IMR-90 (cell line): Measurements from ENCODE around the gene CDK14. TPM values are rescaled to one million over a fixed set of nuclear protein-coding genes. Genes with fewer than 3 reads are reported as not detected.

Source experiments
- ATAC-seq: fragments of 200-7000 bp; cut with Tn5 transposase; 2 replicates; pipeline ENCODE4 v1.9.1; 2020; ENCODE audit warnings: low read depth, mild to moderate bottlenecking, moderate library complexity
- BruUV-seq: library from RNA; stranded (reverse); fragments of 400-500 nt; replicated peaks from 2 replicates; lab custom pipeline; 2021; lab: Mats Ljungman, UMichigan
- CTCF ChIA-PET: fragments of 300-600 bp; formaldehyde crosslinking; extraction: SDS; loops from one replicate; lab custom pipeline; 2021; ENCODE audit warnings: antibody characterized with exemption; lab: Yijun Ruan, JAX
- POLR2A ChIA-PET: fragments of 300-600 bp; sonication (Branson Sonifier 250); formaldehyde crosslinking; loops from one replicate; lab custom pipeline; 2022; ENCODE audit warnings: antibody characterized with exemption; ENCODE audit not compliant: unreplicated experiment; lab: Charles Lee
- DNase-seq: peaks from one replicate; pipeline ENCODE4 v3.0.0; 2013
- H2AFZ ChIP-seq: replicated peaks from 2 replicates; pipeline ENCODE3; 2013; ENCODE audit warnings: low read length, mild to moderate bottlenecking; ENCODE audit not compliant: poor library complexity
- H2AK5ac ChIP-seq: 2 replicates; pipeline ENCODE4 v1.6.1; 2013; ENCODE audit warnings: low read depth, low read length, inconsistent platforms
- H2AK9ac ChIP-seq: replicated peaks from 2 replicates; pipeline ENCODE3; 2013; ENCODE audit warnings: mild to moderate bottlenecking, low read depth, low read length, moderate library complexity; ENCODE audit not compliant: poor library complexity
- H2BK120ac ChIP-seq: 2 replicates; pipeline ENCODE4 v1.6.1; 2013; ENCODE audit warnings: low read depth, low read length, inconsistent platforms
- H2BK15ac ChIP-seq: 3 replicates; pipeline ENCODE4 v1.6.1; 2013; ENCODE audit warnings: low read depth, low read length, inconsistent platforms
- H2BK20ac ChIP-seq: 2 replicates; pipeline ENCODE4 v1.6.1; 2013; ENCODE audit warnings: low read depth, mild to moderate bottlenecking, inconsistent platforms, low read length, moderate library complexity
- H2BK5ac ChIP-seq: 2 replicates; pipeline ENCODE4 v1.6.1; 2013; ENCODE audit warnings: mild to moderate bottlenecking, low read depth, low read length, inconsistent platforms; ENCODE audit not compliant: poor library complexity, severe bottlenecking
- H3K14ac ChIP-seq: replicated peaks from 2 replicates; pipeline ENCODE4 v1.6.1; 2013; ENCODE audit warnings: low read depth, low read length, inconsistent platforms
- H3K18ac ChIP-seq: 2 replicates; pipeline ENCODE4 v1.6.1; 2013; ENCODE audit warnings: low read depth, low read length, control low read depth
- H3K23ac ChIP-seq: 2 replicates; pipeline ENCODE4 v1.6.1; 2013; ENCODE audit warnings: low read depth, low read length, inconsistent platforms
- H3K27ac ChIP-seq: 2 replicates; pipeline ENCODE4 v1.5.1; 2013; ENCODE audit warnings: mild to moderate bottlenecking, control low read depth, low read length; ENCODE audit not compliant: insufficient read depth
- H3K27me3 ChIP-seq: 2 replicates; pipeline ENCODE4 v1.6.1; 2013; ENCODE audit warnings: low read length; ENCODE audit not compliant: control insufficient read depth, insufficient read depth
- H3K36me3 ChIP-seq: 2 replicates; pipeline ENCODE4 v1.6.1; 2013; ENCODE audit warnings: low read length, mixed read lengths; ENCODE audit not compliant: control insufficient read depth, insufficient read depth
- H3K4ac ChIP-seq: 2 replicates; pipeline ENCODE4 v1.6.1; 2013; ENCODE audit warnings: low read depth, low read length, inconsistent platforms
- H3K4me1 ChIP-seq: 2 replicates; pipeline ENCODE4 v1.6.1; 2013; ENCODE audit warnings: low read length, mixed read lengths; ENCODE audit not compliant: control insufficient read depth, insufficient read depth
- H3K4me2 ChIP-seq: 2 replicates; pipeline ENCODE4 v1.6.1; 2013; ENCODE audit warnings: low read depth, mild to moderate bottlenecking, control low read depth, low read length, moderate library complexity
- H3K4me3 ChIP-seq: 2 replicates; pipeline ENCODE4 v1.5.1; 2013; ENCODE audit warnings: low read depth, mild to moderate bottlenecking, control low read depth, low read length, moderate library complexity; ENCODE audit not compliant: insufficient read depth
- H3K56ac ChIP-seq: 2 replicates; pipeline ENCODE4 v1.6.1; 2013; ENCODE audit warnings: low read length, inconsistent platforms; ENCODE audit not compliant: insufficient read depth; ENCODE audit errors: extremely low read depth
- H3K79me1 ChIP-seq, 2 experiments: 2 replicates each; pipeline ENCODE4 v1.6.1; 2013; ENCODE audit warnings: low read length in 2 of 2, inconsistent platforms in 1 of 2, low read depth in 1 of 2
- H3K9ac ChIP-seq: 2 replicates; pipeline ENCODE4 v1.6.1; 2013; ENCODE audit warnings: low read depth, low read length, control low read depth
- H3K9me1 ChIP-seq: 2 replicates; pipeline ENCODE4 v1.6.1; 2013; ENCODE audit warnings: low read length, inconsistent platforms; ENCODE audit not compliant: insufficient read depth
- H3K9me3 ChIP-seq: 2 replicates; pipeline ENCODE4 v1.6.1; 2013; ENCODE audit warnings: low read length; ENCODE audit not compliant: control insufficient read depth, insufficient read depth
- H4K20me1 ChIP-seq: 2 replicates; pipeline ENCODE4 v1.6.1; 2013; ENCODE audit warnings: low read length, inconsistent platforms; ENCODE audit not compliant: insufficient read depth
- H4K5ac ChIP-seq: 2 replicates; pipeline ENCODE4 v1.6.1; 2013; ENCODE audit warnings: mild to moderate bottlenecking, low read depth, low read length, control low read depth
- H4K8ac ChIP-seq, 2 experiments: 2 replicates each; pipeline ENCODE4 v1.6.1; 2013; ENCODE audit warnings: low read depth in 2 of 2, low read length in 2 of 2, control low read depth in 1 of 2, inconsistent platforms in 1 of 2
- H4K91ac ChIP-seq: 2 replicates; pipeline ENCODE4 v1.6.1; 2013; ENCODE audit warnings: low read depth, low read length, inconsistent platforms; ENCODE audit not compliant: insufficient read depth
- BHLHE40 ChIP-seq: fragments of 150-350 bp; IDR thresholded peaks from 2 replicates; pipeline ENCODE4 v1.6.1; 2016; ENCODE audit warnings: mild to moderate bottlenecking, low read depth, low read length
- CEBPB ChIP-seq: IDR thresholded peaks from 2 replicates; pipeline ENCODE4 v1.6.1; 2012; ENCODE audit warnings: low read depth, low read length, improper control_type of control experiment
- CHD1 ChIP-seq: IDR thresholded peaks from 2 replicates; pipeline ENCODE4 v1.6.1; 2012; ENCODE audit warnings: low read depth, low read length, improper control_type of control experiment
- FOS ChIP-seq: fragments of 150-350 bp; IDR thresholded peaks from 2 replicates; pipeline ENCODE4 v1.6.1; 2016; ENCODE audit warnings: low read depth, low read length
- MAFK ChIP-seq: IDR thresholded peaks from 2 replicates; pipeline ENCODE4 v1.6.1; 2012; ENCODE audit warnings: low read depth, low read length, improper control_type of control experiment
- MAZ ChIP-seq: IDR thresholded peaks from 2 replicates; pipeline ENCODE4 v1.6.1; 2012; ENCODE audit warnings: low read depth, mild to moderate bottlenecking, low read length, improper control_type of control experiment, moderate library complexity, borderline replicate concordance
- MXI1 ChIP-seq: IDR thresholded peaks from 2 replicates; pipeline ENCODE4 v1.6.1; 2012; ENCODE audit warnings: low read depth, mild to moderate bottlenecking, low read length, moderate library complexity, borderline replicate concordance
- NFE2L2 ChIP-seq: fragments of 150-350 bp; IDR thresholded peaks from 2 replicates; pipeline ENCODE4 v1.6.1; 2016; ENCODE audit warnings: low read depth, mild to moderate bottlenecking, low read length
- POLR2A ChIP-seq: IDR thresholded peaks from 2 replicates; pipeline ENCODE4 v1.6.1; 2012; ENCODE audit warnings: mild to moderate bottlenecking, low read depth, low read length
- RAD21 ChIP-seq: IDR thresholded peaks from 2 replicates; pipeline ENCODE4 v1.6.1; 2012; ENCODE audit warnings: low read length, improper control_type of control experiment
- RCOR1 ChIP-seq: IDR thresholded peaks from 2 replicates; pipeline ENCODE4 v1.6.1; 2012; ENCODE audit warnings: mild to moderate bottlenecking, low read length, improper control_type of control experiment; ENCODE audit not compliant: insufficient replicate concordance
- RFX5 ChIP-seq: IDR thresholded peaks from 2 replicates; pipeline ENCODE4 v1.8.0; 2012; ENCODE audit warnings: low read depth, mild to moderate bottlenecking, low read length, moderate library complexity
- SMC3 ChIP-seq: fragments of 150-350 bp; IDR thresholded peaks from 2 replicates; pipeline ENCODE4 v1.6.1; 2016; ENCODE audit warnings: low read depth, mild to moderate bottlenecking, antibody characterized with exemption, low read length, moderate library complexity
- whole genome bisulfite sequencing, 2 experiments: methylation state at CpG; one replicate each; pipeline versions ENCODE4 v1.1.5 to v1.1.7; 2013; ENCODE audit warnings: missing lambda C conversion rate in 2 of 2; ENCODE audit not compliant: insufficient read length in 1 of 2; ENCODE audit errors: extremely low coverage in 2 of 2; 5-methylcytosine and 5-hydroxymethylcytosine counted together
- dilution Hi-C: fragments of 300-500 bp; cut with HindIII; formaldehyde crosslinking; loops from one replicate; pipeline ENCODE4 v1.14.3; 2018; ENCODE audit warnings: low sequenced_read_pairs; ENCODE audit not compliant: unreplicated experiment
- in situ Hi-C: fragments of 300-500 bp; cut with MboI; formaldehyde crosslinking; loops from 3 replicates; pipeline ENCODE4 v1.14.3; 2019; ENCODE audit warnings: low sequenced_read_pairs, inconsistent platforms, mixed read lengths
- intact Hi-C: fragments of 100-400 bp; cut with micrococcal nuclease; formaldehyde crosslinking; loops from 2 replicates; pipeline ENCODE4 v1.10.0; 2022
- polyA plus RNA-seq, 3 experiments: library from polyadenylated mRNA; depleted of rRNA; stranded (reverse); fragments of >200 nt; gene quantifications; 2 replicates each; pipeline ENCODE4 v1.2.3, GENCODE V29; 2012; ENCODE audit warnings: low replicate concordance in 1 of 3
- total RNA-seq: library from RNA; depleted of rRNA; stranded (reverse); fragments of >200 nt; gene quantifications from 2 replicates; pipeline ENCODE4 v1.2.3, GENCODE V29; 2012
- TF ChIP-seq, protein P1 (sequence below): fragments of 150-350 bp; IDR thresholded peaks from 2 replicates; pipeline ENCODE4 v1.6.1; 2017; ENCODE audit warnings: mild to moderate bottlenecking, antibody characterized with exemption, low read length, low read depth
- TF ChIP-seq, protein P2 (sequence below): conservative IDR thresholded peaks from 2 replicates; pipeline ENCODE4 v1.5.1; 2012; ENCODE audit warnings: mild to moderate bottlenecking, low read depth, low read length, improper control_type of control experiment
- TF ChIP-seq, protein P3 (sequence below): fragments of 150-350 bp; IDR thresholded peaks from 2 replicates; pipeline ENCODE4 v1.6.1; 2016; ENCODE audit warnings: low read depth, mild to moderate bottlenecking, low read length, moderate library complexity, borderline replicate concordance

Gene CDK14
- total and polyA plus RNA-seq, 2 of the 4 experiments (the other 2 are of a cell fraction), result 10.1 to 29.6 TPM

DNA sequence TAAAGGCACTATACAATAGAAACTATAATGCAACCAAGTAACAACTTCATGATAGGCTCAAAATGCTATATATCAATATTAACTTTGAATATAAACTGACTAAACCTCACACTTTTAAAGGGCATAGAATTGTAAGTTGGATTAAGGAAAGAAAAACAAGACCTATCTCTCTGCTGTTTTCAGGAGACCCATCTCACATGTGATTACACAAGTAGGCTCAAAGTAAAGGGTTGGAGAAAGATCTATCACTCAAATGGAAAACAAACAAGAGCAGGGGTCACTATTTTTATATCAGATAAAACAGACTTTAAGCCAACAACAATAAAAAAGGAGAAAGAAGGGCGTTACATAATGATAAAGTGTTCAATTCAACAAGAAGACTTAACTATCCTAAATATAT is 155.5 kb downstream of the CDK14 start:
- H3K9ac ChIP-seq, result no peak overlapping the region
- TF ChIP-seq CHD1 (no peak), CEBPB (no peak), MXI1 (no peak), FOS (no peak), NFE2L2 (no peak), POLR2A (no peak), BHLHE40 (no peak), RCOR1 (no peak), MAFK (no peak), SMC3 (no peak), RFX5 (no peak), MAZ (no peak), RAD21 (no peak)
- TF ChIP-seq, protein P1, sequence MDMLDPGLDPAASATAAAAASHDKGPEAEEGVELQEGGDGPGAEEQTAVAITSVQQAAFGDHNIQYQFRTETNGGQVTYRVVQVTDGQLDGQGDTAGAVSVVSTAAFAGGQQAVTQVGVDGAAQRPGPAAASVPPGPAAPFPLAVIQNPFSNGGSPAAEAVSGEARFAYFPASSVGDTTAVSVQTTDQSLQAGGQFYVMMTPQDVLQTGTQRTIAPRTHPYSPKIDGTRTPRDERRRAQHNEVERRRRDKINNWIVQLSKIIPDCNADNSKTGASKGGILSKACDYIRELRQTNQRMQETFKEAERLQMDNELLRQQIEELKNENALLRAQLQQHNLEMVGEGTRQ, result no peak
- TF ChIP-seq, protein P2, sequence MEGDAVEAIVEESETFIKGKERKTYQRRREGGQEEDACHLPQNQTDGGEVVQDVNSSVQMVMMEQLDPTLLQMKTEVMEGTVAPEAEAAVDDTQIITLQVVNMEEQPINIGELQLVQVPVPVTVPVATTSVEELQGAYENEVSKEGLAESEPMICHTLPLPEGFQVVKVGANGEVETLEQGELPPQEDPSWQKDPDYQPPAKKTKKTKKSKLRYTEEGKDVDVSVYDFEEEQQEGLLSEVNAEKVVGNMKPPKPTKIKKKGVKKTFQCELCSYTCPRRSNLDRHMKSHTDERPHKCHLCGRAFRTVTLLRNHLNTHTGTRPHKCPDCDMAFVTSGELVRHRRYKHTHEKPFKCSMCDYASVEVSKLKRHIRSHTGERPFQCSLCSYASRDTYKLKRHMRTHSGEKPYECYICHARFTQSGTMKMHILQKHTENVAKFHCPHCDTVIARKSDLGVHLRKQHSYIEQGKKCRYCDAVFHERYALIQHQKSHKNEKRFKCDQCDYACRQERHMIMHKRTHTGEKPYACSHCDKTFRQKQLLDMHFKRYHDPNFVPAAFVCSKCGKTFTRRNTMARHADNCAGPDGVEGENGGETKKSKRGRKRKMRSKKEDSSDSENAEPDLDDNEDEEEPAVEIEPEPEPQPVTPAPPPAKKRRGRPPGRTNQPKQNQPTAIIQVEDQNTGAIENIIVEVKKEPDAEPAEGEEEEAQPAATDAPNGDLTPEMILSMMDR, result no peak
- TF ChIP-seq, protein P3, sequence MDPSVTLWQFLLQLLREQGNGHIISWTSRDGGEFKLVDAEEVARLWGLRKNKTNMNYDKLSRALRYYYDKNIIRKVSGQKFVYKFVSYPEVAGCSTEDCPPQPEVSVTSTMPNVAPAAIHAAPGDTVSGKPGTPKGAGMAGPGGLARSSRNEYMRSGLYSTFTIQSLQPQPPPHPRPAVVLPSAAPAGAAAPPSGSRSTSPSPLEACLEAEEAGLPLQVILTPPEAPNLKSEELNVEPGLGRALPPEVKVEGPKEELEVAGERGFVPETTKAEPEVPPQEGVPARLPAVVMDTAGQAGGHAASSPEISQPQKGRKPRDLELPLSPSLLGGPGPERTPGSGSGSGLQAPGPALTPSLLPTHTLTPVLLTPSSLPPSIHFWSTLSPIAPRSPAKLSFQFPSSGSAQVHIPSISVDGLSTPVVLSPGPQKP, result no peak
- no peak overlapping the region for H2BK5ac ChIP-seq
- H4K5ac ChIP-seq, result no peak overlapping the region
- no peak overlapping the region for H4K8ac ChIP-seq
- no peak overlapping the region for H3K27ac ChIP-seq
- no peak for DNase-seq
- no peak overlapping the region for H2AK9ac ChIP-seq
- H4K20me1 ChIP-seq, result no peaks in the 10 kb centered on the region
- H3K9me1 ChIP-seq, result peaks cover 3% of the 10 kb centered on the region; the same call in 1 of the 2 replicates
- H3K23ac ChIP-seq, result no peak overlapping the region
- no peak overlapping the region for H3K4me3 ChIP-seq
- no peak overlapping the region for H3K4me2 ChIP-seq
- in situ Hi-C loops, result no loop called here
- H3K79me1 ChIP-seq, result peaks cover 2 to 7% of the 10 kb centered on the region in 2 experiments; a peak in 3 of 4 replicates
- BruUV-seq, result no TSS peak
- dilution Hi-C loops, result no loop called here
- no peak overlapping the region for H3K56ac ChIP-seq
- no peaks in the 10 kb centered on the region for H3K9me3 ChIP-seq
- ChIA-PET POLR2A (no interaction called here), CTCF (no interaction called here)
- no peaks in the 10 kb centered on the region for H3K27me3 ChIP-seq
- H4K91ac ChIP-seq, result no peak overlapping the region
- H2BK120ac ChIP-seq, result no peak overlapping the region
- WGBS, 2 experiments, result no CpG with 5 or more reads among the region's 1 CpG
- H3K14ac ChIP-seq, result no peak overlapping the region
- no peaks in the 10 kb centered on the region; the same call in 1 of the 2 replicates for H3K4me1 ChIP-seq
- no peak overlapping the region for H2BK20ac ChIP-seq
- intact Hi-C loops, result no loop called here
- no peak overlapping the region for H2BK15ac ChIP-seq
- no peak overlapping the region for H2AK5ac ChIP-seq
- no peak overlapping the region for H3K4ac ChIP-seq
- no peak for ATAC-seq
- H3K36me3 ChIP-seq, result no peaks in the 10 kb centered on the region
- no peak overlapping the region for H2AFZ ChIP-seq
- no peak overlapping the region for H3K18ac ChIP-seq
